ENCODE results near the gene TTLL6. TPM values are rescaled to one million over a fixed set of nuclear protein-coding genes. Genes with fewer than 3 reads are reported as not detected.

TTLL6 gene
- total RNA-seq, 1 donor from 2014 or later: 17.4 TPM

- Mint-ChIP-seq H3K4me1 (peaks cover 18% of the 10 kb centered on the region), H3K36me3 (no peaks in the 10 kb centered on the region), H3K9me3 (no peaks in the 10 kb centered on the region), H3K27me3 (ENCODE audit: insufficient read depth, low read depth) (peaks cover 36% of the 10 kb centered on the region), H3K27ac (no peak overlapping the region), H3K4me3 (peak overlapping the region; percentile 40)
- Histone ChIP-seq H3K9ac (no peak overlapping the region), H3K4me3 (no peak overlapping the region), H3K36me3 (no peaks in the 10 kb centered on the region), H3K4me1 (peaks cover 20% of the 10 kb centered on the region), H3K4me2 (no peak overlapping the region), H3K27ac (no peak overlapping the region), H3F3A (ENCODE audit: low read depth) (peaks cover 27% of the 10 kb centered on the region), H4K20me1 (ENCODE audit: low read depth) (no peaks in the 10 kb centered on the region), H2AFZ (replicated peaks) (no peak overlapping the region), H3K9me3 (ENCODE audit: low read depth) (no peaks in the 10 kb centered on the region), H3K27me3 (peaks cover 23% of the 10 kb centered on the region), H3K79me2 (ENCODE audit: low read depth) (no peaks in the 10 kb centered on the region)
- DNase-seq (ENCODE audit: low spot score): no peak
- TF ChIP-seq CTCF (IDR thresholded peaks at IDR 0.05) (no peak), EZH2 (IDR thresholded peaks at IDR 0.05) (no peak), EZH2phosphoT487 (IDR thresholded peaks at IDR 0.05) (no peak)
Observed at GRCh38 chr17:48815311-48815710, 1.7 kb downstream of the TTLL6 start.

GRCh38 chr17:48814504-48814903 is 2.5 kb downstream of the TTLL6 start:
- Histone ChIP-seq H3K36me3 (no peaks in the 10 kb centered on the region), H3K4me2 (peak overlapping the region; percentile 40), H3K9me3 (ENCODE audit: low read depth) (no peaks in the 10 kb centered on the region), H2AFZ (replicated peaks) (no peak overlapping the region), H4K20me1 (ENCODE audit: low read depth) (no peaks in the 10 kb centered on the region), H3K4me1 (peaks cover 20% of the 10 kb centered on the region), H3K79me2 (ENCODE audit: low read depth) (no peaks in the 10 kb centered on the region), H3K27me3 (peaks cover 23% of the 10 kb centered on the region), H3K4me3 (no peak overlapping the region), H3K9ac (no peak overlapping the region), H3K27ac (no peak overlapping the region), H3F3A (ENCODE audit: low read depth) (peaks cover 27% of the 10 kb centered on the region)
- Mint-ChIP-seq H3K9me3 (no peaks in the 10 kb centered on the region), H3K27ac (no peak overlapping the region), H3K36me3 (no peaks in the 10 kb centered on the region), H3K27me3 (ENCODE audit: insufficient read depth, low read depth) (peaks cover 38% of the 10 kb centered on the region), H3K4me3 (no peak overlapping the region), H3K4me1 (peaks cover 18% of the 10 kb centered on the region)
- DNase-seq (ENCODE audit: low spot score): peak; percentile 80
- TF ChIP-seq EZH2phosphoT487 (IDR thresholded peaks at IDR 0.05) (no peak), EZH2 (IDR thresholded peaks at IDR 0.05) (no peak), CTCF (IDR thresholded peaks at IDR 0.05) (peak; percentile 85)

GRCh38 chr17:48812001-48812400 is 5.0 kb downstream of the TTLL6 start:
- H3F3A ChIP-seq (ENCODE audit: low read depth): peaks cover 8% of the 10 kb centered on the region
- no peaks in the 10 kb centered on the region for H3K9me3 ChIP-seq (ENCODE audit: low read depth)
- Mint-ChIP-seq H3K36me3 (no peaks in the 10 kb centered on the region), H3K27me3 (ENCODE audit: insufficient read depth, low read depth) (peaks cover 31% of the 10 kb centered on the region), H3K9me3 (no peaks in the 10 kb centered on the region), H3K4me3 (no peak overlapping the region), H3K27ac (no peak overlapping the region), H3K4me1 (peaks cover 3% of the 10 kb centered on the region)
- no peak for DNase-seq (ENCODE audit: low spot score)
- H3K9ac ChIP-seq: no peak overlapping the region
- H3K79me2 ChIP-seq (ENCODE audit: low read depth): no peaks in the 10 kb centered on the region
- no peak overlapping the region for H2AFZ ChIP-seq (replicated peaks)
- peaks cover 23% of the 10 kb centered on the region for H3K27me3 ChIP-seq
- H3K27ac ChIP-seq: no peak overlapping the region
- no peaks in the 10 kb centered on the region for H3K36me3 ChIP-seq
- no peaks in the 10 kb centered on the region for H3K4me1 ChIP-seq
- TF ChIP-seq EZH2phosphoT487 (IDR thresholded peaks at IDR 0.05) (no peak), CTCF (IDR thresholded peaks at IDR 0.05) (no peak), EZH2 (IDR thresholded peaks at IDR 0.05) (no peak)
- no peak overlapping the region for H3K4me2 ChIP-seq
- no peak overlapping the region for H3K4me3 ChIP-seq
- no peaks in the 10 kb centered on the region for H4K20me1 ChIP-seq (ENCODE audit: low read depth)
